Measurements from ENCODE around the gene SARS1. TPM values are rescaled to one million over a fixed set of nuclear protein-coding genes. Genes with fewer than 3 reads are reported as not detected.
A peak's percentile ranks its signal among the peaks of the same experiment; 100 is the strongest.

Gene SARS1
- total and polyA plus RNA-seq, 2 of the 13 experiments (the other 11 are each of a cell fraction or from before 2014, with no cell fraction given): 103 to 134 TPM

- H3K4me2 ChIP-seq (ENCODE audit: low read depth, low read length): no peak overlapping the region
- peaks cover 57% of the 10 kb centered on the region for H3K4me1 ChIP-seq (ENCODE audit: insufficient read depth, low read length)
- no peak for TF ChIP-seq ELF1 (CRISPR knock-in tag; IDR thresholded peaks at IDR 0.05)
- TF ChIP-seq ZNF776 (CRISPR knock-in tag; IDR thresholded peaks at IDR 0.05): no peak
- no peak for TF ChIP-seq CBX1 (IDR thresholded peaks at IDR 0.05; ENCODE audit: low read depth)
- TF ChIP-seq NCOA5 (CRISPR knock-in tag; IDR thresholded peaks at IDR 0.05): no peak
- TF ChIP-seq JARID2 (CRISPR knock-in tag; IDR thresholded peaks at IDR 0.05; ENCODE audit: insufficient replicate concordance): no peak
- no peak for TF ChIP-seq JUN (CRISPR knock-in tag; IDR thresholded peaks at IDR 0.05)
- TF ChIP-seq STAT5B (CRISPR knock-in tag; IDR thresholded peaks at IDR 0.05): no peak
- TF ChIP-seq ZMYM3 (CRISPR knock-in tag; IDR thresholded peaks at IDR 0.05): no peak
- TF ChIP-seq ZMYM4 (CRISPR knock-in tag; IDR thresholded peaks at IDR 0.05): no peak
- no peak for TF ChIP-seq PREB (CRISPR knock-in tag; IDR thresholded peaks at IDR 0.05)
- no peak for TF ChIP-seq ZBTB10 (CRISPR knock-in tag; IDR thresholded peaks at IDR 0.05; ENCODE audit: borderline replicate concordance)
- TF ChIP-seq SP5 (CRISPR knock-in tag; IDR thresholded peaks at IDR 0.05; ENCODE audit: borderline replicate concordance, low read depth): no peak
- no peak for TF ChIP-seq PCBP1 (IDR thresholded peaks at IDR 0.05; ENCODE audit: borderline replicate concordance, low read depth, low read length)
- no peak for TF ChIP-seq ZNF687 (CRISPR knock-in tag; IDR thresholded peaks at IDR 0.05)
- H3K79me2 ChIP-seq (ENCODE audit: insufficient read depth, low read length): no peaks in the 10 kb centered on the region
- FAIRE-seq (no peak), DNase-seq (ENCODE audit: low spot score) (no peak), ATAC-seq (no peak)
- no peak overlapping the region for H2AFZ ChIP-seq (ENCODE audit: low read length)
- H3K9me3 ChIP-seq (ENCODE audit: low read length): no peaks in the 10 kb centered on the region
- 99% methylated on average over 14 of the region's 32 CpGs for WGBS (ENCODE audit: low lambda C conversion rate)
- ChIA-PET CTCF (ENCODE audit: low intra/inter-chr PET ratio, low total read pairs) (no interaction called here), POLR2A (no interaction called here)
- BruUV-seq (replicated peaks): TSS peak; percentile 49
- no peak overlapping the region for H3K4me3 ChIP-seq (replicated peaks in 1 of 3; ENCODE audit: insufficient read depth in 1 of 3, low read depth in 2 of 3, low read length in 3 of 3)
- H3K27me3 ChIP-seq (ENCODE audit: control insufficient read depth in 1 of 2, insufficient read depth in 2 of 2, low read length in 2 of 2): peaks cover 4 to 25% of the 10 kb centered on the region in 2 experiments; a peak in 4 of 5 replicates
- no peaks in the 10 kb centered on the region; a peak in 1 of 5 replicates for H3K36me3 ChIP-seq (replicated peaks in 1 of 2; ENCODE audit: control insufficient read depth in 1 of 2, insufficient read depth in 2 of 2, low read length in 2 of 2)
- in situ Hi-C loops (cut with HindIII; ENCODE audit: extremely low pct_ligation_motif_present, low pct_unique_long_range_greater_than_20kb): no loop called here
- H3K9ac ChIP-seq (ENCODE audit: insufficient read depth, low read depth, low read length): no peak overlapping the region
- H4K20me1 ChIP-seq (ENCODE audit: insufficient read depth, low read length): no peaks in the 10 kb centered on the region
- no peak overlapping the region for H3K27ac ChIP-seq (ENCODE audit: extremely low read length, insufficient read depth, low read length)
- intact Hi-C loops (cut with micrococcal nuclease; ENCODE audit: unreplicated experiment): no loop called here
Observed at GRCh38 chr1:109251277-109252166, 37.8 kb downstream of the SARS1 start.

Measured in HepG2 (cell line).